HCT116 (cell line): Measurements from ENCODE around the gene KIAA1328. TPM values are rescaled to one million over a fixed set of nuclear protein-coding genes. Genes with fewer than 3 reads are reported as not detected.
"Not testable (repeated sequence)": the region's sequence is repeated elsewhere in the genome, so short reads cannot be mapped to it uniquely, and the experiment has no call there.

Experiments used
- ATAC-seq: fragments of 200-7000 bp; cut with Tn5 transposase; 2 replicates; pipeline ENCODE4 v1.9.1; 2020; ENCODE audit warnings: mild to moderate bottlenecking, moderate library complexity
- BruUV-seq: library from RNA; stranded (reverse); fragments of 400-500 nt; replicated peaks from 2 replicates; lab custom pipeline; 2021; lab: Mats Ljungman, UMichigan
- CTCF ChIA-PET: fragments of 300-600 bp; sonication (Branson Sonifier 250); formaldehyde crosslinking; loops from one replicate; lab custom pipeline; 2021; ENCODE audit warnings: antibody characterized with exemption; lab: Charles Lee
- POLR2A ChIA-PET: fragments of 300-600, 350-600 bp; sonication (Branson Sonifier 250); formaldehyde crosslinking; loops from one replicate; lab custom pipeline; 2021; ENCODE audit warnings: antibody characterized with exemption; lab: Charles Lee
- RAD21 ChIA-PET, 2 experiments: fragments of 300-600 bp; sonication (Branson Sonifier 250); formaldehyde crosslinking; loops; one replicate each; lab custom pipeline; 2023; ENCODE audit warnings: low total read pairs in 2 of 2; ENCODE audit not compliant: uncharacterized antibody in 2 of 2, unreplicated experiment in 2 of 2, low non-redundant PET in 1 of 2; lab: Charles Lee
- DNase-seq: peaks from one replicate; pipeline ENCODE4 v3.0.0-alpha.2; 2010; ENCODE audit warnings: low read depth, low spot score
- H2AFZ ChIP-seq: fragments of 200-600 bp; shearing (Covaris generic), sonication (generic); 2 replicates; pipeline ENCODE4 v1.6.1; 2017; ENCODE audit warnings: low read depth, mixed run types, mixed read lengths, antibody characterized with exemption, low read length; ENCODE audit not compliant: poor library complexity, severe bottlenecking
- H3K27ac ChIP-seq: 2 replicates; pipeline ENCODE4 v1.5.1; 2012; ENCODE audit warnings: low read depth, low read length
- H3K27me3 ChIP-seq: fragments of 200-600 bp; sonication (generic); 2 replicates; pipeline ENCODE4 v1.6.1; 2016; ENCODE audit warnings: mixed run types, low read length, mixed read lengths; ENCODE audit not compliant: insufficient read depth
- H3K36me3 ChIP-seq, 2 experiments: fragments of 200-500 bp in 1 of 2; fragments of 200-600 bp in 1 of 2; sonication (Bioruptor generic) in 1 of 2; sonication (generic) in 1 of 2; 2 replicates each; pipeline versions ENCODE4 v1.5.1 to v1.6.1; 2014 to 2016; ENCODE audit warnings: low read length in 2 of 2, inconsistent platforms in 1 of 2, mixed read lengths in 1 of 2, mixed run types in 1 of 2; ENCODE audit not compliant: insufficient read depth in 2 of 2, control insufficient read depth in 1 of 2
- H3K4me1 ChIP-seq, 2 experiments: fragments of 200-600 bp in 1 of 2; sonication (generic) in 1 of 2; 2 replicates each; pipeline versions ENCODE4 v1.5.1 to v1.6.1; 2012 to 2017; ENCODE audit warnings: low read length in 2 of 2, inconsistent platforms in 1 of 2, mild to moderate bottlenecking in 1 of 2, mixed read lengths in 1 of 2, mixed run types in 1 of 2, moderate library complexity in 1 of 2; ENCODE audit not compliant: insufficient read depth in 2 of 2, control insufficient read depth in 1 of 2
- H3K4me2 ChIP-seq: fragments of 200-600 bp; sonication (generic); 2 replicates; pipeline ENCODE4 v1.6.1; 2017; ENCODE audit warnings: mixed run types, low read length, mixed read lengths
- H3K4me3 ChIP-seq, 2 experiments: fragments of 200-600 bp in 1 of 2; sonication (generic) in 1 of 2; replicated peaks in 1 of 2; 2 replicates each; pipeline ENCODE4 v1.5.1; 2011 to 2016; ENCODE audit warnings: low read length in 2 of 2, control low read depth in 1 of 2, low read depth in 1 of 2, mild to moderate bottlenecking in 1 of 2, mixed read lengths in 1 of 2, mixed run types in 1 of 2
- H3K79me2 ChIP-seq: fragments of 200-600 bp; sonication (generic); 2 replicates; pipeline ENCODE4 v1.6.1; 2017; ENCODE audit warnings: mild to moderate bottlenecking, mixed run types, low read length, moderate library complexity, mixed read lengths; ENCODE audit not compliant: insufficient read depth
- H3K9ac ChIP-seq: fragments of 200-600 bp; sonication (generic); 2 replicates; pipeline ENCODE4 v1.6.1; 2016; ENCODE audit warnings: low read length, mixed read lengths
- H3K9me2 ChIP-seq: fragments of 200-600 bp; sonication (generic), shearing (Covaris generic); 2 replicates; pipeline ENCODE4 v1.6.1; 2017; ENCODE audit warnings: mixed run types, mild to moderate bottlenecking, moderate library complexity; ENCODE audit not compliant: insufficient read depth
- H3K9me3 ChIP-seq, 2 experiments: fragments of 200-500 bp in 1 of 2; fragments of 200-600 bp in 1 of 2; sonication (Bioruptor generic) in 1 of 2; sonication (generic) in 1 of 2; 2 replicates each; pipeline ENCODE4 v1.6.1; 2014 to 2017; ENCODE audit warnings: low read length in 2 of 2, mixed read lengths in 2 of 2, inconsistent platforms in 1 of 2, low read depth in 1 of 2, mild to moderate bottlenecking in 1 of 2, mixed run types in 1 of 2, moderate library complexity in 1 of 2; ENCODE audit not compliant: control insufficient read depth in 1 of 2, insufficient read depth in 1 of 2
- H4K20me1 ChIP-seq: fragments of 200-600 bp; sonication (generic), shearing (Covaris generic); 2 replicates; pipeline ENCODE4 v1.6.1; 2017; ENCODE audit warnings: mixed run types, mild to moderate bottlenecking, moderate library complexity; ENCODE audit not compliant: insufficient read depth
- CEBPB ChIP-seq: IDR thresholded peaks from 2 replicates; pipeline ENCODE4 v1.6.1; 2012; ENCODE audit warnings: low read depth
- CTCF ChIP-seq, 3 experiments: fragments of 200-600 bp in 1 of 3; sonication (generic) in 1 of 3; IDR thresholded peaks in 2 of 3; conservative IDR thresholded peaks in 1 of 3; 2 replicates each; pipeline ENCODE4 v1.5.1; 2012 to 2017; ENCODE audit warnings: low read depth in 2 of 3, low read length in 2 of 3, antibody characterized with exemption in 1 of 3, borderline replicate concordance in 1 of 3, control low read depth in 1 of 3, mild to moderate bottlenecking in 1 of 3, mixed read lengths in 1 of 3, mixed run types in 1 of 3, moderate library complexity in 1 of 3; ENCODE audit not compliant: insufficient read depth in 1 of 3
- EGR1 ChIP-seq: IDR thresholded peaks from 2 replicates; pipeline ENCODE4 v1.6.1; 2012; ENCODE audit warnings: low read depth
- ELF1 ChIP-seq: IDR thresholded peaks from 2 replicates; pipeline ENCODE4 v1.6.1; 2012; ENCODE audit warnings: low read depth, borderline replicate concordance
- EZH2 ChIP-seq: fragments of 200-600 bp; sonication (generic); IDR thresholded peaks from 2 replicates; pipeline ENCODE4 v1.6.1; 2017; ENCODE audit warnings: antibody characterized with exemption, mixed run types
- EZH2phosphoT487 ChIP-seq: fragments of 200-600 bp; IDR thresholded peaks from 2 replicates; pipeline ENCODE4 v1.6.1; 2018; ENCODE audit warnings: antibody characterized with exemption, borderline replicate concordance
- JUND ChIP-seq: IDR thresholded peaks from 2 replicates; pipeline ENCODE4 v1.6.1; 2012
- POLR2A ChIP-seq: IDR thresholded peaks from 2 replicates; pipeline ENCODE4 v1.7.0; 2011; ENCODE audit warnings: borderline replicate concordance; ENCODE audit not compliant: insufficient read depth, insufficient read length; ENCODE audit errors: extremely low read depth
- SIN3A ChIP-seq: IDR thresholded peaks from 2 replicates; pipeline ENCODE4 v1.6.1; 2012; ENCODE audit warnings: low read depth
- SP1 ChIP-seq: IDR thresholded peaks from 2 replicates; pipeline ENCODE4 v1.6.1; 2012; ENCODE audit warnings: low read depth
- SRF ChIP-seq: IDR thresholded peaks from 2 replicates; pipeline ENCODE4 v1.6.1; 2012; ENCODE audit warnings: low read depth
- YY1 ChIP-seq: IDR thresholded peaks from 2 replicates; pipeline ENCODE4 v1.6.1; 2011; ENCODE audit warnings: low read length, low read depth, moderate library complexity, mild to moderate bottlenecking; ENCODE audit not compliant: insufficient replicate concordance; ENCODE audit errors: extremely low read depth
- ZFX ChIP-seq: fragments of 450-650 bp; IDR thresholded peaks from 2 replicates; pipeline ENCODE4 v1.6.1; 2017
- intact Hi-C: fragments of 100-400 bp; cut with micrococcal nuclease; formaldehyde crosslinking; loops from 2 replicates; pipeline ENCODE4 v1.10.0; 2022
- total RNA-seq: library from RNA; stranded (reverse); gene quantifications from one replicate; pipeline ENCODE4 v1.2.1, GENCODE V29; 2021; ENCODE audit not compliant: unreplicated experiment

The KIAA1328 gene
- total RNA-seq, 1 experiment from 2014 or later, result 5.2 TPM

DNA sequence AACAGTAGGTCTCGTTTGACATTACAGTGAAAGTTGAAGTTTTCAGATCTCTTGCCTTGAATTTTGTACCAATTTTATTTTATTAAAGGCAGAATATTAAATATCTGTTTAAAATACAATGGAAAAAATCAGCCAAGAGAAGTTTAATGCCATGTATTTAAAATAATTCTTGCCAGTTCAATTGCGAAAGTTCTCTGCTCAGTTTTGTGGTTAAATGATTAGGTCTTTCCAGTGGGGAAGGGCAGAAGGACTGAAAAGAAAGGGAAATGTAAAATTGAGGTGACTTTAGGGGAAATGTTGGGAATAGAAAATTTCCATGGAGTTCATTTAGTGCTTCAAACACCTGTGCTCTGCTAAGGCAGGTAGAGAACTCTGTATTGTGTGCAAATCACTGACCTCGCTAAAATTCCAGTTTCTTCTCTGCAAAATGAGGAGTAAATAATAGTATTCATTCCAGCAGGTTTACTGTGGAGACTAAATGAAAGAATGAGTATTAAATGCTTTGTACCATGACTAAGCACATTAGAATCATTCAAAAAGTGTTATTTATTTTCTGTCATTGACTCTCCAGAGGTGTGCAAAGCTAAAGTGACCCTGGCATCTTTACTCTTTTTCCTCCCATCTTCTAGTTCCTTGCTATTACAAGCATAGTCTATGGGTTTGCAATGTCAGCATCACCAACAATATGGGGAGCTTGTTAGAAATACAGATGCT lies 74.4 kb downstream of the KIAA1328 start:
- H3K27me3 ChIP-seq, result no peaks in the 10 kb centered on the region
- no peaks in the 10 kb centered on the region for H3K9me2 ChIP-seq
- BruUV-seq, result no TSS peak
- ChIA-PET POLR2A (no interaction called here), RAD21 (no interaction called here), CTCF (no interaction called here)
- H4K20me1 ChIP-seq, result no peaks in the 10 kb centered on the region
- no peak overlapping the region for H3K9ac ChIP-seq
- H3K4me1 ChIP-seq, result no peaks in the 10 kb centered on the region
- TF ChIP-seq ZFX (no peak), ELF1 (no peak), JUND (no peak), SIN3A (no peak), SRF (no peak), CEBPB (no peak), SP1 (no peak), POLR2A (no peak)
- no peak overlapping the region for H3K4me3 ChIP-seq
- H3K79me2 ChIP-seq, result no peaks in the 10 kb centered on the region
- DNase-seq (no peak), ATAC-seq (no peak)
- H3K27ac ChIP-seq, result no peak overlapping the region
- H3K36me3 ChIP-seq, result no peaks in the 10 kb centered on the region
- H2AFZ ChIP-seq, result no peak overlapping the region
- H3K4me2 ChIP-seq, result no peak overlapping the region
- H3K9me3 ChIP-seq, result no peaks in the 10 kb centered on the region; a peak in 1 of 4 replicates
- intact Hi-C loops, result no loop called here

DNA sequence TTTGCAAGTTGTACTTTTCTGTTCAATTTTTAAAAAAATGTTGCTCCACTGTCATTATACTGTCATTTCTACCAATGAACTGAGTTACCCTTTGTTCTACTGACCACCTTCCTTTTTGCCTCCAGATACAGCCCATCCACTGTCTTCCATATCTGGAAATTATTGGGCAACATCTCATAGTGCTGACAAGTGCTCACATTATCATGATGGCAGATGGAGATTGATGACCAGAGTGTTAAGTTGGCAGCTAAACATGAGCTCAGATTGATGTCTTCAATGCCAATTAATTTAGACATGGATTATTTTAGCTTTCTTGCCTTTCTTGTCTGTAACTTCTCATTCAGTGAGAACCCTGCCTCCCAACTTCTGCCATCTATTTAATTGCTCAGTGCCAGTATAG lies 76.6 kb downstream of the KIAA1328 start:
- ATAC-seq (no peak), DNase-seq (no peak)
- RAD21 ChIA-PET, result no interaction called here
- TF ChIP-seq ELF1, result no peak
- TF ChIP-seq EZH2, result no peak
- no peak for TF ChIP-seq EZH2phosphoT487
- no peak for TF ChIP-seq CTCF (IDR thresholded peaks at IDR 0.05 in 2 of 3, conservative IDR thresholded peaks at IDR 0.05 in 1 of 3; ENCODE audit: borderline replicate concordance in 1 of 3, insufficient read depth in 1 of 3, low read depth in 2 of 3, low read length in 2 of 3)
- TF ChIP-seq YY1, result no peak
- TF ChIP-seq EGR1, result no peak
- Histone ChIP-seq H3K9me2 (no peaks in the 10 kb centered on the region), H3K4me1 (no peaks in the 10 kb centered on the region), H3K4me3 (no peak overlapping the region), H3K79me2 (no peaks in the 10 kb centered on the region), H3K36me3 (no peaks in the 10 kb centered on the region), H3K4me2 (no peak overlapping the region), H3K27me3 (no peaks in the 10 kb centered on the region), H2AFZ (no peak overlapping the region), H3K9ac (no peak overlapping the region), H4K20me1 (no peaks in the 10 kb centered on the region), H3K9me3 (no peaks in the 10 kb centered on the region), H3K27ac (no peak overlapping the region)
- POLR2A ChIA-PET, result no interaction called here
- intact Hi-C loops, result no loop called here
- CTCF ChIA-PET, result no interaction called here
- no TSS peak for BruUV-seq

- ATAC-seq, H3K4me2 ChIP-seq, H3K27me3 ChIP-seq, H2AFZ ChIP-seq, H3K27ac ChIP-seq, BruUV-seq, H3K79me2 ChIP-seq, CTCF ChIA-PET, H3K36me3 ChIP-seq, H3K9me2 ChIP-seq, H3K4me1 ChIP-seq, H3K4me3 ChIP-seq, H3K9ac ChIP-seq, intact Hi-C loops, DNase-seq, RAD21 ChIA-PET, POLR2A ChIA-PET, H3K9me3 ChIP-seq, H4K20me1 ChIP-seq: not testable (repeated sequence)
These were observed 80.4 kb downstream of the KIAA1328 start for GRCh38 chr18:36909282-36909681.
